ENCODE results near the gene SLC27A1. TPM values are rescaled to one million over a fixed set of nuclear protein-coding genes. Genes with fewer than 3 reads are reported as not detected.
"Not testable (repeated sequence)": the region's sequence is repeated elsewhere in the genome, so short reads cannot be mapped to it uniquely, and the experiment has no call there.

SLC27A1 gene
- total and polyA plus RNA-seq, 2 experiments from 2014 or later, result 30.1 to 40.4 TPM

DNA sequence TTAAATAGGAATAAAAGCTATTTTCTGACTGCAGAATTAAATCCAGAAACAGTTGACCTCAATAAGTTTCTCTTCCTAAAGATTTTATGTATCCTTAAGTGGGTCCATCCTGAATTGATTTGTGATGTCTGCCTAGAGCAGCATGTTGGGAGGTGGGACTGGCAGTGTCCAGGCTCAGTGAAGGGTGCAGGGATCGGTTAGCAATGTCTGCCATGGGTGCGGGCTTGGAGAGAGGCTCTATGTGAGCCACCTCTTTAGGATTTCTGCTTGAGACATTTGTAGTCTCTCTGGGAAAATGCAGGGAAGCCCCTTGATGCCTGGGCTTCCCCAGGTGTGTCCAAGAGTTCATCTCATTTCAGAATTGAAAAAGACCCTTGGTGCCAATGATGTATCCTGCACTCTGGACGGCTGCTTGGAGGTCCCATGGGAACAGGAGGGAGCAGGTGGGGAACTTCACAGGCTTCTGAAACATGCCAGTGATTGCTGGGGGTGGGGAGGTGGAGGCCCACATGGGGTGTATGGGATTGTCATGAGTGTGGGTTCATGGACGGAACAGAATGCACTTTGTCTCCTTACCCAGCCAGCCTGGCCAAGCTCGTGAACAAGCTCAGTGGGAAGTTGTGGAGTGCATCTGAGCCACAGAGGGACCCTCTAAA is 78.9 kb downstream of the SLC27A1 start:
- Histone ChIP-seq H3K27ac (no peak overlapping the region), H3K27me3 (no peaks in the 10 kb centered on the region), H3K4me3 (no peak overlapping the region), H3K4me1 (ENCODE audit: low read depth) (no peaks in the 10 kb centered on the region), H3K36me3 (no peaks in the 10 kb centered on the region), H3K9me3 (ENCODE audit: low read depth) (no peaks in the 10 kb centered on the region)
- TF ChIP-seq, protein P1, sequence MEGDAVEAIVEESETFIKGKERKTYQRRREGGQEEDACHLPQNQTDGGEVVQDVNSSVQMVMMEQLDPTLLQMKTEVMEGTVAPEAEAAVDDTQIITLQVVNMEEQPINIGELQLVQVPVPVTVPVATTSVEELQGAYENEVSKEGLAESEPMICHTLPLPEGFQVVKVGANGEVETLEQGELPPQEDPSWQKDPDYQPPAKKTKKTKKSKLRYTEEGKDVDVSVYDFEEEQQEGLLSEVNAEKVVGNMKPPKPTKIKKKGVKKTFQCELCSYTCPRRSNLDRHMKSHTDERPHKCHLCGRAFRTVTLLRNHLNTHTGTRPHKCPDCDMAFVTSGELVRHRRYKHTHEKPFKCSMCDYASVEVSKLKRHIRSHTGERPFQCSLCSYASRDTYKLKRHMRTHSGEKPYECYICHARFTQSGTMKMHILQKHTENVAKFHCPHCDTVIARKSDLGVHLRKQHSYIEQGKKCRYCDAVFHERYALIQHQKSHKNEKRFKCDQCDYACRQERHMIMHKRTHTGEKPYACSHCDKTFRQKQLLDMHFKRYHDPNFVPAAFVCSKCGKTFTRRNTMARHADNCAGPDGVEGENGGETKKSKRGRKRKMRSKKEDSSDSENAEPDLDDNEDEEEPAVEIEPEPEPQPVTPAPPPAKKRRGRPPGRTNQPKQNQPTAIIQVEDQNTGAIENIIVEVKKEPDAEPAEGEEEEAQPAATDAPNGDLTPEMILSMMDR (IDR thresholded peaks at IDR 0.05; ENCODE audit: low read depth, low read length), result no peak
- no peak for DNase-seq (ENCODE audit: low read depth in 1 of 2, low spot score in 1 of 2)

DNA sequence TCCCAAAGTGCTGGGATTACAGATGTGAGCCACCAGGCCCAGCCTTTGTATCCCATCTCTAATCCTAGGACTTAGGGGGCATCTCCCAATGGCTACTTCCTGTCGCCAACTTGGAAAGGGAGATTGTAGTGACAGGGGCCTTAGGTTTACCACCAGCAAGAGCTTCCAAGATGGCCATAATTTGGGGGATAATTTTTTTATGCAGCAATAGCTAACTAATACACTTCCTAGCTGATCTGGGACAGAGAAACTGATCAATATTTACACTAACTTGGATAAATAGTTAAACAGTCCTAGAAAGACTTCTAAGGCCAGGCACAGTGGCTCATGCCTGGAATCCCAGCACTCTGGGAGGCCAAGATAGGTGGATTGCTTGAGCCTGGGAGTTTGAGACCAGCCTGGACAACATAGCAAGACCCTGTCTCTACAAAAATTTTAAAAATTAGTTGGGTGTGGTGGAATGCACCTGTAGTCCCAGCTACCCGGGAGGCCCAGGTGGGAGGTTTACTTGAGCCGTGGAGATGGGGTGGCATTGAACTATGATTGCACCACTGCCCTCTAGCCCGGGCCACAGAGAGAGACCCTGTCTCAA is 79.8 kb downstream of the SLC27A1 start:
- Histone ChIP-seq H3K27ac (no peak overlapping the region), H3K9me3 (ENCODE audit: low read depth) (no peaks in the 10 kb centered on the region), H3K27me3 (no peaks in the 10 kb centered on the region), H3K36me3 (no peaks in the 10 kb centered on the region), H3K4me1 (ENCODE audit: low read depth) (no peaks in the 10 kb centered on the region), H3K4me3 (no peak overlapping the region)
- TF ChIP-seq, protein P1 (IDR thresholded peaks at IDR 0.05; ENCODE audit: low read depth, low read length), result no peak
- DNase-seq (ENCODE audit: low read depth in 1 of 2, low spot score in 1 of 2), result no peak

DNA sequence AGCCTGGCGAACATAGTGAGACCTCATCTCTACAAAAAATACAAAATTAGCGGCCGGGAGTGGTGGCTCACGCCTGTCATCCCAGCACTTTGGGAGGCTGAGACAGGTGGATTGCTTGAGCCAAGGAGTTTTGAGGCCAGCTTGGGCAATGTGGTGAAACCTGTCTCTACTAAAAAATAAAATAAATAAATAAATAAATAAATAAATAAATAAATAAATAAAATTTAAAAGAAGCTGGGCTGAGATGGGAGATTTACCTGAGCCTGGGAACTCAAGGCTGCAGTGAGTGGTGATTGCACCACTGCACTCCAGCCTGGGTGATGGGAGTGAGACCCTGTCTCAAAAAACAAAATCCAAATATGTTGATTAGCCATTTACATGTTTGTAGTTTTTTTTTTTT is 82.4 kb downstream of the SLC27A1 start:
- not testable (repeated sequence) for H3K27ac ChIP-seq

DNA sequence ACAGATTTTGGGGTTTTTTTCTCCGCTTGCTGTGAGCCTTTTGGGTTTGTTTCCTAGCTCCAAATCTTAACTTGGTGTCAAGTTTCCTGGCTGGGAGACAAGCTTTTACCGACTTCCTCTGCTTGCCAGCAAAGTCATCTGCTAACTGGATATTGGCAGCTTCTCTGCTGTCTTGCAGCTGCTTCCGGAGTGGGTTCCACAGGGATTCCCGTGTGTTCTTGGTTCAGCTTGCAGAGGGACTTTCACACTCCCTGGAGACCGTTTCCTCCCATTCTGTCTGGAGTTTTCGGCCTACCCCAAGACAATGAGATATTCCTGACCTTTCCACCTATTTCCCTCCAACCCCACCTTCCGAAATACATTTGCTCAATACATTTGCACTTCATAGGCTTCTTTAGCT is 82.9 kb downstream of the SLC27A1 start:
- Histone ChIP-seq H3K4me3 (no peak overlapping the region), H3K4me1 (ENCODE audit: low read depth) (no peaks in the 10 kb centered on the region), H3K9me3 (ENCODE audit: low read depth) (no peaks in the 10 kb centered on the region), H3K27ac (peak overlapping the region; percentile 17), H3K27me3 (no peaks in the 10 kb centered on the region), H3K36me3 (no peaks in the 10 kb centered on the region)
- TF ChIP-seq, protein P1 (IDR thresholded peaks at IDR 0.05; ENCODE audit: low read depth, low read length), result no peak
- peak in 1 of 2 donors; percentile 98 for DNase-seq (ENCODE audit: low read depth in 1 of 2, low spot score in 1 of 2)

More for the DNA sequence above, 82.4 kb downstream of the SLC27A1 start:
- DNase-seq (ENCODE audit: low read depth in 1 of 2, low spot score in 1 of 2); H3K27me3 ChIP-seq; H3K9me3 ChIP-seq (ENCODE audit: low read depth); H3K36me3 ChIP-seq; H3K4me3 ChIP-seq; H3K4me1 ChIP-seq (ENCODE audit: low read depth): not testable (repeated sequence)

DNA sequence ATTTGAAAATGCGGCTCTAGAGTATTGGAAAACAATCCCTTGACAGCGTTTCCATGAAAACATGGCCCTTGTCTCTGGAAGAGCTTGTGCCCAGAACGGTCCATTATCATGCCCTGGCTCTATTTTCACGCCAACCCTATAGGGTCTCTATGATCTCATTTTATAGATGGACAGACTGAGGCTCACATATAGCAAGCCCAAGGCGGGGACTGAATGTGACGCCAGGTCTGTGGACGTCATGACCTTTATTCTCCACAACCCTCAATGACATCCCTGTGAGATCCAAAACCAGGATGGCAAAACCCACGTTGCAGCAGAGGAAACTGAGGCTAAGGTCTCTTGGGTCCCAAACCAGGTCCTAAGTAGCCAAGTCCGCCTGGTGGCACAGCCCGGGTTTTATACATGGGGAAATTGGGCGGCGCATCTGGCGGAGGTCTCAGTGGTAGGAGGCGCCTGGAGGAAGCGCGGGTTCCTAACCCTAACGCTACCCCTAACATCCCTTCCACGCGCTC is 84.7 kb downstream of the SLC27A1 start:
- no peak overlapping the region for H3K27ac ChIP-seq
- H3K4me3 ChIP-seq, result peak overlapping the region; percentile 85
- no peak for DNase-seq (ENCODE audit: low read depth in 1 of 2, low spot score in 1 of 2)
- H3K9me3 ChIP-seq (ENCODE audit: low read depth), result no peaks in the 10 kb centered on the region
- TF ChIP-seq, protein P1 (IDR thresholded peaks at IDR 0.05; ENCODE audit: low read depth, low read length), result no peak
- H3K4me1 ChIP-seq (ENCODE audit: low read depth), result no peaks in the 10 kb centered on the region
- H3K36me3 ChIP-seq, result peaks cover under 1% of the 10 kb centered on the region
- H3K27me3 ChIP-seq, result no peaks in the 10 kb centered on the region

DNA sequence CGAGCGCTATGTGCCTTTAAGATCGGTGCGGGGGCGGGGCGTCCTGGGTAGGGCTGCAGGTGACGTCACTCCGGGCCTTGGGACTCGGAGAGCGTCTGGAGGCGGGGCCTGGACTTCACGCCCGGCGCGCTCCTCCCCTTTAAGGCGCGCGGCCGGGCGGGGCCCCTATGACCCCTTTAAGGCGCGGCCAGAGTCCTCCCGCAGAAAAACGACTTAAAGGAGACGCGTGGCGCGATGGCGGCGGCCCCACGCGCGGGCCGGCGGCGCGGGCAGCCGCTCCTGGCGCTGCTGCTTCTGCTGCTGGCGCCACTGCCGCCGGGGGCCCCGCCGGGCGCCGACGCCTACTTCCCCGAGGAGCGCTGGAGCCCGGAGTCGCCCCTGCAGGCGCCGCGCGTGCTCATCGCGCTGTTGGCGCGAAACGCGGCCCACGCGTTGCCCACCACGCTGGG is 85.2 kb downstream of the SLC27A1 start, which contains the start of gene COLGALT1:
TSS of gene COLGALT1 (plus strand) at position 170 of the 449 bp plus-strand sequence. CDS start at position 235, 65 bp downstream.
- Histone ChIP-seq H3K27me3 (no peaks in the 10 kb centered on the region), H3K4me1 (ENCODE audit: low read depth) (no peaks in the 10 kb centered on the region), H3K27ac (no peak within 1 kb of the TSS), H3K36me3 (peaks cover 5% of the 10 kb centered on the region), H3K4me3 (peak within 1 kb of the TSS; percentile 85), H3K9me3 (ENCODE audit: low read depth) (no peaks in the 10 kb centered on the region)
- TF ChIP-seq, protein P1 (IDR thresholded peaks at IDR 0.05; ENCODE audit: low read depth, low read length), result no peak
- DNase-seq (ENCODE audit: low read depth in 1 of 2, low spot score in 1 of 2), result peak; percentile 98 to 100

All from cardiac muscle cell (in vitro differentiated cells and primary cell).